Upper lobe of right lung (tissue), 1 donor: Measurements from ENCODE around the gene SHISA7. TPM values are rescaled to one million over a fixed set of nuclear protein-coding genes. Genes with fewer than 3 reads are reported as not detected.
"Not testable (repeated sequence)": the region's sequence is repeated elsewhere in the genome, so short reads cannot be mapped to it uniquely, and the experiment has no call there.

Source experiments
- ATAC-seq: fragments of 200-7000 bp; cut with Tn5 transposase; one replicate; pipeline ENCODE4 v1.9.1; 2020; ENCODE audit warnings: mild to moderate bottlenecking, moderate library complexity
- DNase-seq: peaks from one replicate; pipeline ENCODE4 v3.0.0-alpha.2; 2020
- H3K27ac ChIP-seq: fragments of 200-600 bp; one replicate; pipeline ENCODE4 v1.8.0; 2022
- H3K27me3 ChIP-seq: fragments of 200-600 bp; one replicate; pipeline ENCODE4 v1.8.0; 2022; ENCODE audit warnings: mild to moderate bottlenecking
- H3K36me3 ChIP-seq: fragments of 200-600 bp; one replicate; pipeline ENCODE4 v1.8.0; 2022
- H3K4me1 ChIP-seq: fragments of 200-600 bp; one replicate; pipeline ENCODE4 v1.8.0; 2022
- H3K4me3 ChIP-seq: fragments of 200-600 bp; one replicate; pipeline ENCODE4 v1.8.0; 2022; ENCODE audit warnings: mild to moderate bottlenecking
- H3K9me3 ChIP-seq: fragments of 200-600 bp; one replicate; pipeline ENCODE4 v1.8.0; 2022
- intact Hi-C: fragments of 100-400 bp; cut with DNase I; formaldehyde crosslinking; loops from one replicate; pipeline ENCODE4 v1.11.0; 2022
- total RNA-seq: library from RNA; stranded (reverse); fragmentation: NEBNext Ultra II Directional; extraction: Animal tissue kit (Norgen Biotek cat#: 25700); gene quantifications from one replicate; pipeline ENCODE4 v1.2.1, GENCODE V29; 2021
- TF ChIP-seq, protein P1 (sequence below): fragments of 200-600 bp; IDR thresholded peaks from one replicate; pipeline ENCODE4 v1.8.0; 2022; ENCODE audit warnings: antibody characterized with exemption
- donor health status: DM: no; HTN: yes; CAD: no; lungs with severe emphysema.

The SHISA7 gene
- total RNA-seq, 1 donor from 2014 or later = not detected

DNA sequence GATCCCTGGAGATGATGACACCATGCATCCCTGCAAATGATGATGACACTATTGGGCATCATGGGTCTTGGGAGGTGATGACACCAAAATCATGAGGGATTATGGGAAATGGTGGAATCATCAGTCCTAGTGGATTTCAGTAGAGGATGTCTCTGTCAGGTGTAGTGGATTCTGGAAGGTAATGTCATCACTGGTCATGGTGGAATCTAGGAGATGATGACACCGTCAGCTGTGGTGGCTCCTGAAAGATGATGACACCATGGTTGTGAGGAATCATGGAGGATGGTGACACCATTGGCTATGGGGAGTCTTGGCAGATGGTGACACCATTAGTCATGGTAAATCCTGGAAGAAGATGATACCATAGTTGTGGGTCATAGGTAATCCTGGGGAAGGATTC is 11.9 kb downstream of the SHISA7 start:
- peaks cover 57% of the 10 kb centered on the region for H3K27me3 ChIP-seq
- TF ChIP-seq, protein P1, sequence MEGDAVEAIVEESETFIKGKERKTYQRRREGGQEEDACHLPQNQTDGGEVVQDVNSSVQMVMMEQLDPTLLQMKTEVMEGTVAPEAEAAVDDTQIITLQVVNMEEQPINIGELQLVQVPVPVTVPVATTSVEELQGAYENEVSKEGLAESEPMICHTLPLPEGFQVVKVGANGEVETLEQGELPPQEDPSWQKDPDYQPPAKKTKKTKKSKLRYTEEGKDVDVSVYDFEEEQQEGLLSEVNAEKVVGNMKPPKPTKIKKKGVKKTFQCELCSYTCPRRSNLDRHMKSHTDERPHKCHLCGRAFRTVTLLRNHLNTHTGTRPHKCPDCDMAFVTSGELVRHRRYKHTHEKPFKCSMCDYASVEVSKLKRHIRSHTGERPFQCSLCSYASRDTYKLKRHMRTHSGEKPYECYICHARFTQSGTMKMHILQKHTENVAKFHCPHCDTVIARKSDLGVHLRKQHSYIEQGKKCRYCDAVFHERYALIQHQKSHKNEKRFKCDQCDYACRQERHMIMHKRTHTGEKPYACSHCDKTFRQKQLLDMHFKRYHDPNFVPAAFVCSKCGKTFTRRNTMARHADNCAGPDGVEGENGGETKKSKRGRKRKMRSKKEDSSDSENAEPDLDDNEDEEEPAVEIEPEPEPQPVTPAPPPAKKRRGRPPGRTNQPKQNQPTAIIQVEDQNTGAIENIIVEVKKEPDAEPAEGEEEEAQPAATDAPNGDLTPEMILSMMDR = no peak
- DNase-seq = no peak
- H3K4me3 ChIP-seq = no peak overlapping the region
- H3K27ac ChIP-seq = no peak overlapping the region
- no peak for ATAC-seq
- H3K9me3 ChIP-seq = no peaks in the 10 kb centered on the region
- intact Hi-C loops = no loop called here
- H3K36me3 ChIP-seq = no peaks in the 10 kb centered on the region
- no peaks in the 10 kb centered on the region for H3K4me1 ChIP-seq

DNA sequence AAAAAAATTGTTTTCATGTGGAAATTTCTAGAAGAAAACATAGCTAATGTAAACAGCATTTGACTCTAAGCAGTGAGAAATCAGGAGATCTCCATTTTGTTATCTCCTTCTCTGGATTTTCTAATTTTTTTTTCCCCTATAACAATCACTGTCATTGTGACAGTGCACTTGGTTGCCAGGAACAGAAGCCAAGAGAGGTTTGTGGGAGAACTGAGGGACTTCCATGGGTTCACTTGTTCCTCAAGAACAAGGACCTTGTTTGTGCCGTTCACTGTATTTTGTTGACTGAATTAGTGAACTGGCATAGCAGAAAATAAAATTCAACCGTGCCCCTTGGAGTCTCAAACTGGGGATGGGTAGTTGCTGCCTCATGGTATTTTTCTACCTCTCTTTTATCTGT is 17.1 kb downstream of the SHISA7 start:
- DNase-seq = no peak
- H3K9me3 ChIP-seq = no peaks in the 10 kb centered on the region
- H3K27me3 ChIP-seq = peaks cover 34% of the 10 kb centered on the region
- H3K4me3 ChIP-seq = no peak overlapping the region
- TF ChIP-seq, protein P1 = no peak
- no peaks in the 10 kb centered on the region for H3K4me1 ChIP-seq
- no peak for ATAC-seq
- no peaks in the 10 kb centered on the region for H3K36me3 ChIP-seq
- H3K27ac ChIP-seq = no peak overlapping the region
- intact Hi-C loops = no loop called here

DNA sequence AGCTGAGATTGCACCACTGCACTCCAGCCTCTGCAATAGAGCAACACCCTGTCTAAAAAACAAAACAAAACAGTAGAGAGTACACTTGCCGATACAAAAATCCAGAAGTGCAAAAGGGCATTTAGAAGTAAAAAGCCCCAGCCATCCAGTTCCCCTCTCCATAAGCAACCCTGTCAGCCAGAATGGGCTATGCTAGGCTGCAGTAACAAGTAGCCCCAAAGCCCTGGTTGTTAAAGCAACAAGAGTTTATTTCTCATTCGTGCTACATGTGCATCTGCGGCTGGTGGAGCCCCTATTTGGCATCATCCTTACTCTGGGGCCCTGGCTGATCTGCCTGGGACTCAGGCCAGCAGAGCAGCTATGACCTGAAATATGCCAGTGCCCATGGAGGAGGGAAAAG is 18.6 kb downstream of the SHISA7 start:
- H3K4me3 ChIP-seq = no peak overlapping the region
- TF ChIP-seq, protein P1 = no peak
- H3K27me3 ChIP-seq = peaks cover 22% of the 10 kb centered on the region

DNA sequence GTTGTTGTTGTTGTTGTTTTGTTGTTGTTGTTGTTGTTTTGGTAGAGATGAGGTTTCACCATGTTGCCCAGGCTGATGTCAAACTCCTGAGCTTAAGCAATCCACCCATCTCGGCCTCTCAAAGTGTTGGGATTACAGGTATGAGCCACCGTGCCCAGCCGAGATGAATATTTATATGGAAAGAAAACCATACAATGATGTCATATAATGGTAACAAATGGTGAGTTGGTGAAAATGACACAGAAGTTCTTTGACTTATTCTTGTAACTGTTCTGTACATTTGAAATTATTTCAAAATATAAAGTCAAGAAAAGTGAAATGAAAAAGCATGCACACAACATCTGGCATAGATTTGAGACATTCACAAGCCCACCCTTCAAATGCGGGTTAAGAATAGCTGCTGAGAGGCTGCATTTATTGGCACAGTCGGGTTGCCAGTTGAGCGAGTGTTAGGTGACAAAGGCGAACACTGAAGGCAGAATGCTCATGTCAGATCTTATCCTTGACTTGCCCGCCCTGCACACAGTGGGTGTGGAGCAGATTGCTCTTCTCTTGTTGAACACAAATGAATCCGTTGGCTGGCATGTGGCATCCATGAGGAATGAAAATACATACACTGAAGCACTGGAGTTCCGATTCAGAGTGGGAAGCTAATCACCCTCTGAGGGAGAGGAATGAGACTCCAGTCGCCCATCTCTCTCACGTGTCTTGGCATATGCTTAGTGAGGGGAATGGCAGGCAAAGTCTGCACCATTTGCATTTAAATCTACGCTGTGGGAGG is 19.7 kb downstream of the SHISA7 start:
- DNase-seq (no peak), ATAC-seq (no peak)
- Histone ChIP-seq H3K27ac (no peak overlapping the region), H3K9me3 (no peaks in the 10 kb centered on the region), H3K4me3 (no peak overlapping the region), H3K27me3 (peaks cover 11% of the 10 kb centered on the region), H3K36me3 (no peaks in the 10 kb centered on the region), H3K4me1 (no peaks in the 10 kb centered on the region)
- intact Hi-C loops = no loop called here
- TF ChIP-seq, protein P1 = no peak

More for the DNA sequence above, 18.6 kb downstream of the SHISA7 start:
- Histone ChIP-seq H3K4me1 (no peaks in the 10 kb centered on the region), H3K36me3 (no peaks in the 10 kb centered on the region), H3K9me3 (no peaks in the 10 kb centered on the region), H3K27ac (no peak overlapping the region)
- intact Hi-C loops = no loop called here
- ATAC-seq = no peak
- DNase-seq = no peak

DNA sequence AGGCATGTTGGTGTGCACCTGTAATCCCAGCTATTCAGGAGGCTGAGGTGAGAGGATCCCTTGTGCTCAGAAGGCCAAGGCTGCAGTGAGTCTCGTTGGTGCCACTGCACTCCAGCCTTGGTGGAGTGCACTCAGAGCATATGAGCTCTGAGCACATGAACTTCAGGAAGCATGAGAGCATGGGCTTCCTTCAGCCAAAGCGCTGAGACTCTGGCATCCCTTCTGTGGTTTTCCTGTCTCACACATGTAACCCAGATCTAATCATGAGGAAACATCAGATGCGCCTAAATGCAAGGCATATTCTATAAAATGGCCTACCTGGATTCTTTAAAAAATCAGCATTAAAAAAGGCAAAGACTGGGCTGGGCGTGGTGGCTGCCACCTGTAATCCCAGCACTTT is 21.8 kb downstream of the SHISA7 start:
- H3K27me3 ChIP-seq, H3K4me3 ChIP-seq, H3K9me3 ChIP-seq, H3K36me3 ChIP-seq, intact Hi-C loops, ATAC-seq, H3K4me1 ChIP-seq, DNase-seq, H3K27ac ChIP-seq: not testable (repeated sequence)

DNA sequence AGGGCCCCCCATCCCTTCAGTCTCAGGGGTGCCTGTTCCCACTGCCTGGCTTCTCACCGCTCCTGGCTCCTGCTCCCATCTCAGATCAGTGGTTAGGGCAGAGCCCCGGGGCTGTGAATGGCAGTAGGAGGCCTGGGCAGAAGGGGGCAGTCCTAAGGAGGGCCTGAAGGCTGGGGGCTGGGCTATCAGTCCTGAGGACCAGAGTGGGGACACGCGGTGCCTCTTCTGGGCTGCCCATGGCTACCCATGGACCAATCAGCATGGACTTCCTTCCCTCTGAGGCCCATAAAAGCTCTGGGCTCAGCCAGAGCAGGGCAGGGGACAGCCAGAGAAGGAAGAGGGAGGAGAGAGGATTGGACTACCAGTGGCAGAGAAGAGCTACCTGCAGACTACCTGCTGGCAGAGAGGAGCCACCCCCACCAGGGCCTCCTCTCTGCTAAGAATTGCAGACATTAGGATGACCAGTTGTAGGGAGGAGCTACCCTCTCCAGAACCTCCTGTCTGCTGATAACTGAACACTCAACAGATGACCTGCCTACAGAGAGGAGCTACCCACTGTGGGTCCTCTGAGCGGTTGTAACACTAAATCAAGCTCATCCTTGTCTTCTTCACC is 23.4 kb downstream of the SHISA7 start:
- intact Hi-C loops = no loop called here
- no peak overlapping the region for H3K27ac ChIP-seq
- ATAC-seq = peak; percentile 17

More for the DNA sequence above, 23.4 kb downstream of the SHISA7 start:
- H3K27me3 ChIP-seq = peaks cover 4% of the 10 kb centered on the region
- H3K4me1 ChIP-seq = no peaks in the 10 kb centered on the region
- no peak for DNase-seq
- TF ChIP-seq, protein P1 = no peak
- H3K9me3 ChIP-seq = no peaks in the 10 kb centered on the region
- no peak overlapping the region for H3K4me3 ChIP-seq
- H3K36me3 ChIP-seq = no peaks in the 10 kb centered on the region
